HepG2 (cell line): ENCODE results near the gene AUTS2. TPM values are rescaled to one million over a fixed set of nuclear protein-coding genes. Genes with fewer than 3 reads are reported as not detected.

Experiments used
- ATAC-seq: fragments of 200-7000 bp; cut with Tn5 transposase; 3 replicates; pipeline ENCODE4 v1.9.1; 2020; ENCODE audit warnings: mild to moderate bottlenecking, moderate library complexity
- BruUV-seq: library from RNA; stranded (reverse); fragments of 400-500 nt; replicated peaks from 2 replicates; lab custom pipeline; 2021; lab: Mats Ljungman, UMichigan
- CTCF ChIA-PET: fragments of 300-600 bp; formaldehyde crosslinking; extraction: SDS; loops from one replicate; lab custom pipeline; 2021; ENCODE audit warnings: low total read pairs, inconsistent platforms, low intra/inter-chr PET ratio; lab: Yijun Ruan, JAX
- POLR2A ChIA-PET: fragments of 350-600 bp; sonication (Branson Sonifier 250); formaldehyde crosslinking; loops from one replicate; lab custom pipeline; 2020; ENCODE audit warnings: antibody characterized with exemption, inconsistent platforms; lab: Yijun Ruan, JAX
- DNase-seq: peaks from one replicate; pipeline ENCODE4 v3.0.0-alpha.2; 2015; ENCODE audit warnings: low spot score
- FAIRE-seq: peaks from 3 replicates; lab custom pipeline; 2011; peaks lifted over from hg19 to GRCh38; lab: Jason Lieb, UNC
- H2AFZ ChIP-seq: one replicate; pipeline ENCODE4 v1.6.1; 2011; ENCODE audit warnings: low read length, inconsistent platforms
- H3K27ac ChIP-seq: fragments of 300-600 bp; 3 replicates; pipeline ENCODE4 v1.8.0; 2011; ENCODE audit warnings: mixed run types, mild to moderate bottlenecking, mixed read lengths, low read length, inconsistent platforms; ENCODE audit not compliant: insufficient read depth; ENCODE audit errors: extremely low read length
- H3K27me3 ChIP-seq, 2 experiments: fragments of 200-600 bp in 1 of 2; 2 replicates in 1 of 2; 3 replicates in 1 of 2; pipeline versions ENCODE4 v1.6.0 to v1.8.0; 2011; ENCODE audit warnings: low read length in 2 of 2, mild to moderate bottlenecking in 2 of 2, moderate library complexity in 2 of 2, inconsistent platforms in 1 of 2; ENCODE audit not compliant: insufficient read depth in 2 of 2, control insufficient read depth in 1 of 2
- H3K36me3 ChIP-seq, 2 experiments: fragments of 200-600 bp in 1 of 2; replicated peaks in 1 of 2; 2 replicates in 1 of 2; 3 replicates in 1 of 2; pipeline versions ENCODE4 v1.5.1 to v1.8.0; 2011; ENCODE audit warnings: low read length in 2 of 2, inconsistent platforms in 1 of 2; ENCODE audit not compliant: insufficient read depth in 2 of 2, control insufficient read depth in 1 of 2
- H3K4me1 ChIP-seq: 2 replicates; pipeline ENCODE4 v1.5.1; 2012; ENCODE audit warnings: low read length, inconsistent platforms; ENCODE audit not compliant: insufficient read depth
- H3K4me2 ChIP-seq: 2 replicates; pipeline ENCODE4 v1.6.0; 2011; ENCODE audit warnings: low read depth, low read length, inconsistent platforms
- H3K4me3 ChIP-seq, 3 experiments: fragments of 200-600 bp in 1 of 3; sonication (generic), shearing (Covaris generic) in 1 of 3; replicated peaks in 1 of 3; 2 replicates each; pipeline ENCODE4 v1.5.1; 2011 to 2016; ENCODE audit warnings: low read length in 3 of 3, inconsistent platforms in 2 of 3, low read depth in 2 of 3, mild to moderate bottlenecking in 2 of 3, control low read depth in 1 of 3, mixed read lengths in 1 of 3; ENCODE audit not compliant: insufficient read depth in 1 of 3
- H3K79me2 ChIP-seq: one replicate; pipeline ENCODE4 v1.6.1; 2011; ENCODE audit warnings: low read length, inconsistent platforms; ENCODE audit not compliant: insufficient read depth
- H3K9ac ChIP-seq: 2 replicates; pipeline ENCODE4 v1.6.0; 2011; ENCODE audit warnings: mild to moderate bottlenecking, low read depth, low read length, inconsistent platforms; ENCODE audit not compliant: insufficient read depth
- H3K9me3 ChIP-seq: 2 replicates; pipeline ENCODE4 v1.5.1; 2012; ENCODE audit warnings: mild to moderate bottlenecking, low read length
- H4K20me1 ChIP-seq: 2 replicates; pipeline ENCODE4 v1.6.0; 2011; ENCODE audit warnings: inconsistent platforms, mild to moderate bottlenecking, low read length, moderate library complexity; ENCODE audit not compliant: insufficient read depth
- CC2D1A ChIP-seq: sonication (generic); formaldehyde crosslinking; IDR thresholded peaks from 2 replicates; pipeline ENCODE4 v1.8.1; 2023; ENCODE audit warnings: mild to moderate bottlenecking, missing genetic modification reagents
- CREB1 ChIP-seq, 2 experiments: fragments of 450-650 bp in 1 of 2; IDR thresholded peaks; 2 replicates each; pipeline ENCODE4 v1.6.1; 2016 to 2017; ENCODE audit warnings: control low read depth in 1 of 2, mild to moderate bottlenecking in 1 of 2, missing compliant biosample characterization in 1 of 2, missing genetic modification characterization in 1 of 2
- FOXO1 ChIP-seq: sonication (generic); formaldehyde crosslinking; IDR thresholded peaks from 2 replicates; pipeline ENCODE4 v1.4.0; 2020; ENCODE audit warnings: missing genetic modification reagents
- POLR2AphosphoS5 ChIP-seq: IDR thresholded peaks from 2 replicates; pipeline ENCODE4 v1.6.1; 2012; ENCODE audit warnings: low read depth, low read length
- PREB ChIP-seq: sonication (generic); formaldehyde crosslinking; IDR thresholded peaks from 2 replicates; pipeline ENCODE4 v1.4.0; 2020; ENCODE audit warnings: missing genetic modification reagents
- ZNF234 ChIP-seq: sonication (generic); formaldehyde crosslinking; conservative IDR thresholded peaks from 2 replicates; pipeline ENCODE4 v1.5.1; 2020; ENCODE audit warnings: mild to moderate bottlenecking, missing genetic modification reagents
- ZNF703 ChIP-seq: sonication (generic); formaldehyde crosslinking; IDR thresholded peaks from 2 replicates; pipeline ENCODE4 v1.5.1; 2020; ENCODE audit warnings: missing genetic modification reagents, mild to moderate bottlenecking, moderate library complexity, borderline replicate concordance
- WGBS: methylation state at CpG from one replicate; pipeline ENCODE4 v1.1.6; 2017; ENCODE audit warnings: low lambda C conversion rate; 5-methylcytosine and 5-hydroxymethylcytosine counted together
- in situ Hi-C: cut with HindIII; loops from 2 replicates; pipeline ENCODE4 v1.10.0; 2017; ENCODE audit warnings: low pct_unique_long_range_greater_than_20kb; ENCODE audit not compliant: extremely low pct_ligation_motif_present
- intact Hi-C: fragments of 100-400 bp; cut with micrococcal nuclease; formaldehyde crosslinking; loops from one replicate; pipeline ENCODE4 v1.10.0; 2022; ENCODE audit not compliant: unreplicated experiment
- polyA plus RNA-seq, 8 experiments: library from polyadenylated mRNA; depleted of rRNA in 3 of 8; stranded (reverse) in 7 of 8; unstranded in 1 of 8; fragments of >200 nt; fragmentation: Illumina TruSeq in 4 of 8; extraction: Trizol in 4 of 8; gene quantifications; 2 replicates each; pipeline versions ENCODE4 v1.2.1 to v1.2.3, GENCODE V29; 2011 to 2016; ENCODE audit warnings: low read depth in 4 of 8, missing spikeins in 1 of 8, mixed read lengths in 1 of 8; ENCODE audit not compliant: insufficient read depth in 1 of 8
- total RNA-seq, 5 experiments: library from RNA; depleted of rRNA; stranded (reverse); fragments of >200 nt; fragmentation: Illumina TruSeq; extraction: Trizol; gene quantifications; 2 replicates each; pipeline ENCODE4 v1.2.3, GENCODE V29; 2016; ENCODE audit warnings: low read depth in 1 of 5
- TF ChIP-seq, protein P1 (sequence below): IDR thresholded peaks from 2 replicates; pipeline ENCODE4 v1.6.1; 2016; ENCODE audit warnings: missing compliant biosample characterization, missing genetic modification reagents, borderline replicate concordance

The AUTS2 gene
- total and polyA plus RNA-seq, 2 of the 13 experiments (the other 11 are each of a cell fraction or from before 2014, with no cell fraction given): 0.38 TPM; not detected in 1

DNA sequence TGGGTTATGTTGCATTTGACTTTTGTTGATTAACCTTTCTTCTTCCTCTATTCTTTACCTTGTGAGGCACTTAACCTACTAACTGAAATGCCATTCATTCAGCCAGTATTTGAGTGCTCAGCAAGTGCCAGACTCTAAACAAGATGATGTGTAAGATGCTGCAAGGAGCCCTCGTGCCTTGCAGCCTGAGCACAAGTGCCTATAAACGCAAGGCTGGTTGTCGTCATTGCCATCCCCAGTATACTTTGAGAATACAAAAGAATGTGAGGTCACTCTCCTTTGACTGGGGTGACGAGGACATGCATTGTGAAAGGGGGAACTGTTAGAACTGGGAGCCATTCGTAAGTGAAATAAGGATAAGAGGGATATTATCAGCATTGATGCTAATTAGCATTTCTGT lies 103.0 kb downstream of the AUTS2 start:
- intact Hi-C loops (no loop called here), in situ Hi-C loops (no loop called here)
- DNase-seq: no peak
- no peak for TF ChIP-seq POLR2AphosphoS5
- no peak for TF ChIP-seq PREB (CRISPR knock-in tag)
- no peak for TF ChIP-seq CC2D1A
- TF ChIP-seq CREB1 (IDR thresholded peaks at IDR 0.05): peak; percentile 11; the same call in 1 of the 2 replicates
- TF ChIP-seq CREB1 (CRISPR knock-in tag; IDR thresholded peaks at IDR 0.05): no peak
- TF ChIP-seq ZNF703 (CRISPR knock-in tag): no peak
- TF ChIP-seq FOXO1 (CRISPR knock-in tag): no peak
- no peak for TF ChIP-seq ZNF234
- TF ChIP-seq, protein P1, sequence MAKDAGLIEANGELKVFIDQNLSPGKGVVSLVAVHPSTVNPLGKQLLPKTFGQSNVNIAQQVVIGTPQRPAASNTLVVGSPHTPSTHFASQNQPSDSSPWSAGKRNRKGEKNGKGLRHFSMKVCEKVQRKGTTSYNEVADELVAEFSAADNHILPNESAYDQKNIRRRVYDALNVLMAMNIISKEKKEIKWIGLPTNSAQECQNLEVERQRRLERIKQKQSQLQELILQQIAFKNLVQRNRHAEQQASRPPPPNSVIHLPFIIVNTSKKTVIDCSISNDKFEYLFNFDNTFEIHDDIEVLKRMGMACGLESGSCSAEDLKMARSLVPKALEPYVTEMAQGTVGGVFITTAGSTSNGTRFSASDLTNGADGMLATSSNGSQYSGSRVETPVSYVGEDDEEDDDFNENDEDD: no peak
- TF ChIP-seq, all 625 proteins: peak for 1
- no peak overlapping the region for H3K4me3 ChIP-seq
- WGBS: 10% methylated on average over 5 of the region's 5 CpGs
- no TSS peak for BruUV-seq
- no peak overlapping the region for H3K4me2 ChIP-seq
- no peaks in the 10 kb centered on the region for H3K27me3 ChIP-seq
- no peak overlapping the region for H3K27ac ChIP-seq
- no peak overlapping the region for H2AFZ ChIP-seq
- FAIRE-seq: no peak
- H3K79me2 ChIP-seq: no peaks in the 10 kb centered on the region
- no peaks in the 10 kb centered on the region for H3K9me3 ChIP-seq
- CTCF ChIA-PET: no interaction called here
- H3K36me3 ChIP-seq: no peaks in the 10 kb centered on the region
- no peaks in the 10 kb centered on the region for H4K20me1 ChIP-seq
- POLR2A ChIA-PET: no interaction called here
- no peak overlapping the region for H3K9ac ChIP-seq
- no peaks in the 10 kb centered on the region for H3K4me1 ChIP-seq
- ATAC-seq: no peak
